HepG2 (cell line): Measurements from ENCODE around the gene CSKMT. TPM values are rescaled to one million over a fixed set of nuclear protein-coding genes. Genes with fewer than 3 reads are reported as not detected.

Experiments
- ERF ChIP-seq: IDR thresholded peaks from 2 replicates; pipeline ENCODE4 v1.6.1; 2018; ENCODE audit warnings: missing biosample characterization, missing genetic modification reagents
- EZH2 ChIP-seq: conservative IDR thresholded peaks from 2 replicates; pipeline ENCODE4 v1.6.1; 2012; ENCODE audit warnings: mild to moderate bottlenecking, low read depth, low read length, moderate library complexity
- FOXJ3 ChIP-seq: sonication (generic); formaldehyde crosslinking; IDR thresholded peaks from 2 replicates; pipeline ENCODE4 v1.4.0; 2020; ENCODE audit warnings: missing genetic modification reagents, mild to moderate bottlenecking, borderline replicate concordance
- GLI4 ChIP-seq: sonication (generic); formaldehyde crosslinking; IDR thresholded peaks from 2 replicates; pipeline ENCODE4 v1.5.1; 2020; ENCODE audit warnings: missing genetic modification reagents, mild to moderate bottlenecking, moderate library complexity, borderline replicate concordance
- JARID2 ChIP-seq: sonication (generic); formaldehyde crosslinking; IDR thresholded peaks from 2 replicates; pipeline ENCODE4 v1.8.1; 2023; ENCODE audit warnings: missing genetic modification reagents, inconsistent platforms; ENCODE audit not compliant: insufficient replicate concordance
- KDM1A ChIP-seq: IDR thresholded peaks from 2 replicates; pipeline ENCODE4 v1.6.1; 2016; ENCODE audit warnings: missing compliant biosample characterization
- MAFG ChIP-seq: sonication (generic); formaldehyde crosslinking; IDR thresholded peaks from 2 replicates; pipeline ENCODE4 v1.5.1; 2020; ENCODE audit warnings: mild to moderate bottlenecking, missing genetic modification reagents
- NR2F1 ChIP-seq, 2 experiments: fragments of 450-650 bp in 1 of 2; formaldehyde crosslinking in 1 of 2; IDR thresholded peaks; 2 replicates each; pipeline versions ENCODE4 v1.5.0 to v1.6.1; 2016 to 2020; ENCODE audit warnings: mild to moderate bottlenecking in 1 of 2, missing compliant biosample characterization in 1 of 2, missing genetic modification reagents in 1 of 2, moderate library complexity in 1 of 2
- SALL2 ChIP-seq: sonication (generic); formaldehyde crosslinking; IDR thresholded peaks from 2 replicates; pipeline ENCODE4 v1.8.1; 2023; ENCODE audit warnings: mild to moderate bottlenecking, missing genetic modification reagents, inconsistent platforms
- WIZ ChIP-seq: sonication (generic); formaldehyde crosslinking; IDR thresholded peaks from 2 replicates; pipeline ENCODE4 v1.5.1; 2020; ENCODE audit warnings: mild to moderate bottlenecking, missing genetic modification reagents
- ZFAT ChIP-seq: sonication (generic); formaldehyde crosslinking; conservative IDR thresholded peaks from 2 replicates; pipeline ENCODE4 v1.8.1; 2023; ENCODE audit warnings: missing genetic modification reagents, inconsistent platforms
- ZNF12 ChIP-seq: sonication (generic); formaldehyde crosslinking; IDR thresholded peaks from 2 replicates; pipeline ENCODE4 v1.5.0; 2020; ENCODE audit warnings: missing genetic modification reagents
- ZNF121 ChIP-seq: sonication (generic); formaldehyde crosslinking; IDR thresholded peaks from 2 replicates; pipeline ENCODE4 v1.5.0; 2020; ENCODE audit warnings: mild to moderate bottlenecking, missing genetic modification reagents
- ZNF224 ChIP-seq: sonication (generic); formaldehyde crosslinking; IDR thresholded peaks from 2 replicates; pipeline ENCODE4 v1.5.0; 2020; ENCODE audit warnings: mild to moderate bottlenecking, missing genetic modification reagents
- ZNF547 ChIP-seq: sonication (generic); formaldehyde crosslinking; IDR thresholded peaks from 2 replicates; pipeline ENCODE4 v1.5.1; 2020; ENCODE audit warnings: mild to moderate bottlenecking, missing genetic modification reagents
- ZNF605 ChIP-seq: sonication (generic); formaldehyde crosslinking; IDR thresholded peaks from 2 replicates; pipeline ENCODE4 v1.8.0; 2022; ENCODE audit warnings: mild to moderate bottlenecking, missing genetic modification reagents
- ZSCAN9 ChIP-seq: IDR thresholded peaks from 2 replicates; pipeline ENCODE4 v1.6.1; 2016; ENCODE audit warnings: borderline replicate concordance
- polyA plus RNA-seq, 8 experiments: library from polyadenylated mRNA; depleted of rRNA in 3 of 8; stranded (reverse) in 7 of 8; unstranded in 1 of 8; fragments of >200 nt; fragmentation: Illumina TruSeq in 4 of 8; extraction: Trizol in 4 of 8; gene quantifications; 2 replicates each; pipeline versions ENCODE4 v1.2.1 to v1.2.3, GENCODE V29; 2011 to 2016; ENCODE audit warnings: low read depth in 4 of 8, missing spikeins in 1 of 8, mixed read lengths in 1 of 8; ENCODE audit not compliant: insufficient read depth in 1 of 8
- total RNA-seq, 5 experiments: library from RNA; depleted of rRNA; stranded (reverse); fragments of >200 nt; fragmentation: Illumina TruSeq; extraction: Trizol; gene quantifications; 2 replicates each; pipeline ENCODE4 v1.2.3, GENCODE V29; 2016; ENCODE audit warnings: low read depth in 1 of 5
- TF ChIP-seq, protein P1 (sequence below): sonication (generic); formaldehyde crosslinking; conservative IDR thresholded peaks from 2 replicates; pipeline ENCODE4 v1.8.0; 2022; ENCODE audit warnings: mild to moderate bottlenecking, moderate library complexity, missing genetic modification reagents
- TF ChIP-seq, protein P2 (sequence below): sonication (generic); formaldehyde crosslinking; conservative IDR thresholded peaks from 2 replicates; pipeline ENCODE4 v1.4.0; 2020; ENCODE audit warnings: missing genetic modification reagents
- TF ChIP-seq, protein P3 (sequence below): sonication (generic); formaldehyde crosslinking; IDR thresholded peaks from 2 replicates; pipeline ENCODE4 v1.9.0; 2021; ENCODE audit warnings: missing genetic modification reagents, borderline replicate concordance
- TF ChIP-seq, protein P4 (sequence below): sonication (generic); formaldehyde crosslinking; IDR thresholded peaks from 2 replicates; pipeline ENCODE4 v1.5.1; 2020; ENCODE audit warnings: mild to moderate bottlenecking, moderate library complexity, missing genetic modification reagents

Gene CSKMT
- total and polyA plus RNA-seq, 2 of the 13 experiments (the other 11 are each of a cell fraction or from before 2014, with no cell fraction given), result 7.6 to 31.8 TPM

DNA sequence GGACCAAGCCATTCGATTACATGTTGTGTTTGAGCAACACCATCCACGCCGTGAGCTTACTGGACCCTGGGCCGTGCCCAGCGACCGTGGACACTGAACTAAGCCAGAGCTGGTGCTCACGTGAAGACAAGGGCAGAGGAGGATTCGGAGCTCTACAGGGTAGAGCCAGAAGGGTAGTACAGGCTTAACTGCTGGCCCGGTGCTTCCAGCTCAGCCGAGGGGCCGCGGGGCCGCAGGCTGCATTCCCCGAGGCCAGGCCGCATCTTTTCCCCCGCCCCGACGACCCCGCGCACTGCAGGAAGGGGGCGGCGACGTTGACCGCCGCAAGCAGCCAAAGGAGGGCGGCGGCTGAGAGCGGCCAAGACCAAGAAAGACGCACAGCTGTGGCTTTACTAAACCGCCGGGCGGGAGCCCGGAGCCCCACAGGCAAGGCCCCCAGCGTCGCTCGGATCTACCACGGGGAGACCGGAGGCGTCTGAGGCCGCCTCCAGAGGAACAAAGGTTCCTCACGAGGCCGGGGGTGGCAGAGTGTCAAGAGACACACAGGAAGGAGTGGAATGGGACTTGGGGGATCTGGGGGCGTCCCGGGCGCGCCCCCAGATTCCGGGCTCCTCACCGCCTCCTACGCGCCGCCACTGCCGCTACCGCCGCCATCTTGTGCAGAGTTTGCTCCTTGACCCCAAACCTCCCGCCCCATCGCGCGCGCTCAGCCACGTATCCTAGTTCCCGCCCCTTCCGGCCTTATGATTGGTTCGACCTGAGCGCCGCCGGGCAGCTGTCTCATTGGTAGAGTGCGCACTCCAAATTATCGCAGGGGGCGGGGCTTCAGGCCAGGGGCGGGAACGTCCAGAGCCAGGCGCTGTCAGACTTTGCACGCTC lies 18.9 kb upstream of the CSKMT start, which contains the start of gene GANAB (continued):
- no peak; the same call in 1 of the 2 replicates for TF ChIP-seq ZNF547 (CRISPR knock-in tag)
- TF ChIP-seq KDM1A (CRISPR knock-in tag), result no peak
- TF ChIP-seq SALL2 (CRISPR knock-in tag), result peak; percentile 37; the same call in 1 of the 2 replicates
- TF ChIP-seq WIZ, result no peak
- TF ChIP-seq, protein P1, sequence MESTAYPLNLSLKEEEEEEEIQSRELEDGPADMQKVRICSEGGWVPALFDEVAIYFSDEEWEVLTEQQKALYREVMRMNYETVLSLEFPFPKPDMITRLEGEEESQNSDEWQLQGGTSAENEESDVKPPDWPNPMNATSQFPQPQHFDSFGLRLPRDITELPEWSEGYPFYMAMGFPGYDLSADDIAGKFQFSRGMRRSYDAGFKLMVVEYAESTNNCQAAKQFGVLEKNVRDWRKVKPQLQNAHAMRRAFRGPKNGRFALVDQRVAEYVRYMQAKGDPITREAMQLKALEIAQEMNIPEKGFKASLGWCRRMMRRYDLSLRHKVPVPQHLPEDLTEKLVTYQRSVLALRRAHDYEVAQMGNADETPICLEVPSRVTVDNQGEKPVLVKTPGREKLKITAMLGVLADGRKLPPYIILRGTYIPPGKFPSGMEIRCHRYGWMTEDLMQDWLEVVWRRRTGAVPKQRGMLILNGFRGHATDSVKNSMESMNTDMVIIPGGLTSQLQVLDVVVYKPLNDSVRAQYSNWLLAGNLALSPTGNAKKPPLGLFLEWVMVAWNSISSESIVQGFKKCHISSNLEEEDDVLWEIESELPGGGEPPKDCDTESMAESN, result no peak; the same call in 1 of the 2 replicates
- no peak; the same call in 1 of the 2 replicates for TF ChIP-seq FOXJ3 (CRISPR knock-in tag)
- no peak for TF ChIP-seq MAFG (CRISPR knock-in tag)
- TF ChIP-seq, protein P2, sequence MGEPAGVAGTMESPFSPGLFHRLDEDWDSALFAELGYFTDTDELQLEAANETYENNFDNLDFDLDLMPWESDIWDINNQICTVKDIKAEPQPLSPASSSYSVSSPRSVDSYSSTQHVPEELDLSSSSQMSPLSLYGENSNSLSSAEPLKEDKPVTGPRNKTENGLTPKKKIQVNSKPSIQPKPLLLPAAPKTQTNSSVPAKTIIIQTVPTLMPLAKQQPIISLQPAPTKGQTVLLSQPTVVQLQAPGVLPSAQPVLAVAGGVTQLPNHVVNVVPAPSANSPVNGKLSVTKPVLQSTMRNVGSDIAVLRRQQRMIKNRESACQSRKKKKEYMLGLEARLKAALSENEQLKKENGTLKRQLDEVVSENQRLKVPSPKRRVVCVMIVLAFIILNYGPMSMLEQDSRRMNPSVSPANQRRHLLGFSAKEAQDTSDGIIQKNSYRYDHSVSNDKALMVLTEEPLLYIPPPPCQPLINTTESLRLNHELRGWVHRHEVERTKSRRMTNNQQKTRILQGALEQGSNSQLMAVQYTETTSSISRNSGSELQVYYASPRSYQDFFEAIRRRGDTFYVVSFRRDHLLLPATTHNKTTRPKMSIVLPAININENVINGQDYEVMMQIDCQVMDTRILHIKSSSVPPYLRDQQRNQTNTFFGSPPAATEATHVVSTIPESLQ (CRISPR knock-in tag), result no peak
- TF ChIP-seq ZFAT (CRISPR knock-in tag), result no peak
- TF ChIP-seq, protein P3, sequence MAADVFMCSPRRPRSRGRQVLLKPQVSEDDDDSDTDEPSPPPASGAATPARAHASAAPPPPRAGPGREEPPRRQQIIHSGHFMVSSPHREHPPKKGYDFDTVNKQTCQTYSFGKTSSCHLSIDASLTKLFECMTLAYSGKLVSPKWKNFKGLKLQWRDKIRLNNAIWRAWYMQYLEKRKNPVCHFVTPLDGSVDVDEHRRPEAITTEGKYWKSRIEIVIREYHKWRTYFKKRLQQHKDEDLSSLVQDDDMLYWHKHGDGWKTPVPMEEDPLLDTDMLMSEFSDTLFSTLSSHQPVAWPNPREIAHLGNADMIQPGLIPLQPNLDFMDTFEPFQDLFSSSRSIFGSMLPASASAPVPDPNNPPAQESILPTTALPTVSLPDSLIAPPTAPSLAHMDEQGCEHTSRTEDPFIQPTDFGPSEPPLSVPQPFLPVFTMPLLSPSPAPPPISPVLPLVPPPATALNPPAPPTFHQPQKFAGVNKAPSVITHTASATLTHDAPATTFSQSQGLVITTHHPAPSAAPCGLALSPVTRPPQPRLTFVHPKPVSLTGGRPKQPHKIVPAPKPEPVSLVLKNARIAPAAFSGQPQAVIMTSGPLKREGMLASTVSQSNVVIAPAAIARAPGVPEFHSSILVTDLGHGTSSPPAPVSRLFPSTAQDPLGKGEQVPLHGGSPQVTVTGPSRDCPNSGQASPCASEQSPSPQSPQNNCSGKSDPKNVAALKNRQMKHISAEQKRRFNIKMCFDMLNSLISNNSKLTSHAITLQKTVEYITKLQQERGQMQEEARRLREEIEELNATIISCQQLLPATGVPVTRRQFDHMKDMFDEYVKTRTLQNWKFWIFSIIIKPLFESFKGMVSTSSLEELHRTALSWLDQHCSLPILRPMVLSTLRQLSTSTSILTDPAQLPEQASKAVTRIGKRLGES (CRISPR knock-in tag), result no peak
- no peak for TF ChIP-seq EZH2
- TF ChIP-seq ZNF605, result no peak
- no peak for TF ChIP-seq JARID2 (CRISPR knock-in tag)
- peak; percentile 52; the same call in 1 of the 2 replicates for TF ChIP-seq GLI4 (CRISPR knock-in tag)
- TF ChIP-seq, protein P4, sequence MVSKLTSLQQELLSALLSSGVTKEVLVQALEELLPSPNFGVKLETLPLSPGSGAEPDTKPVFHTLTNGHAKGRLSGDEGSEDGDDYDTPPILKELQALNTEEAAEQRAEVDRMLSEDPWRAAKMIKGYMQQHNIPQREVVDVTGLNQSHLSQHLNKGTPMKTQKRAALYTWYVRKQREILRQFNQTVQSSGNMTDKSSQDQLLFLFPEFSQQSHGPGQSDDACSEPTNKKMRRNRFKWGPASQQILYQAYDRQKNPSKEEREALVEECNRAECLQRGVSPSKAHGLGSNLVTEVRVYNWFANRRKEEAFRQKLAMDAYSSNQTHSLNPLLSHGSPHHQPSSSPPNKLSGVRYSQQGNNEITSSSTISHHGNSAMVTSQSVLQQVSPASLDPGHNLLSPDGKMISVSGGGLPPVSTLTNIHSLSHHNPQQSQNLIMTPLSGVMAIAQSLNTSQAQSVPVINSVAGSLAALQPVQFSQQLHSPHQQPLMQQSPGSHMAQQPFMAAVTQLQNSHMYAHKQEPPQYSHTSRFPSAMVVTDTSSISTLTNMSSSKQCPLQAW (CRISPR knock-in tag), result no peak
- TF ChIP-seq ZNF121, result 0 out of 2 replicates have a peak, but pooled peaks have one; percentile 9
- peak; percentile 80 for TF ChIP-seq ERF (CRISPR knock-in tag)
- TF ChIP-seq ZNF12 (CRISPR knock-in tag), result no peak
- peak in 1 of 2 experiments; percentile 87; a peak in 3 of 4 replicates for TF ChIP-seq NR2F1 (CRISPR knock-in tag; IDR thresholded peaks at IDR 0.05)
- no peak; the same call in 1 of the 2 replicates for TF ChIP-seq ZSCAN9 (CRISPR knock-in tag)
- TF ChIP-seq ZNF224 (CRISPR knock-in tag), result no peak
